Subcutaneous abdominal adipose tissue (tissue), 5 donors: ENCODE results near the gene ERAS.
"Not testable (repeated sequence)": the region's sequence is repeated elsewhere in the genome, so short reads cannot be mapped to it uniquely, and the experiment has no call there.

ENCODE experiments used
- H3K27ac ChIP-seq: one replicate; pipeline ENCODE4 v1.7.0; 2013; ENCODE audit warnings: low read depth, mild to moderate bottlenecking, inconsistent platforms, low read length, moderate library complexity
- H3K27me3 ChIP-seq, 5 donors: one replicate each; pipeline ENCODE4 v1.7.0; 2013; ENCODE audit warnings: low read length in 5 of 5, inconsistent platforms in 1 of 5; ENCODE audit not compliant: control insufficient read depth in 5 of 5, insufficient read depth in 4 of 5
- H3K36me3 ChIP-seq, 5 donors: one replicate each; pipeline ENCODE4 v1.7.0; 2013; ENCODE audit warnings: low read length in 5 of 5; ENCODE audit not compliant: control insufficient read depth in 5 of 5, insufficient read depth in 5 of 5
- H3K4me1 ChIP-seq, 5 donors: one replicate each; pipeline ENCODE4 v1.7.0; 2013; ENCODE audit warnings: low read length in 5 of 5, mild to moderate bottlenecking in 3 of 5, moderate library complexity in 1 of 5; ENCODE audit not compliant: control insufficient read depth in 5 of 5, insufficient read depth in 5 of 5
- H3K4me3 ChIP-seq, 5 donors: one replicate each; pipeline ENCODE4 v1.7.0; 2013; ENCODE audit warnings: low read length in 5 of 5, low read depth in 1 of 5
- H3K9ac ChIP-seq, 5 donors: one replicate each; pipeline ENCODE4 v1.7.0; 2013; ENCODE audit warnings: low read length in 5 of 5, mild to moderate bottlenecking in 4 of 5, moderate library complexity in 3 of 5
- H3K9me3 ChIP-seq, 5 donors: one replicate each; pipeline ENCODE4 v1.7.0; 2013; ENCODE audit warnings: low read length in 5 of 5; ENCODE audit not compliant: control insufficient read depth in 5 of 5
- donor health status: healthy.
- donor health status: healthy.
- donor health status: healthy.
- donor health status: healthy.
- donor health status: healthy.

The ERAS gene

GRCh38 chrX:48831136-48831908 is 5.0 kb downstream of the ERAS start:
- Histone ChIP-seq H3K4me1 (peaks cover 0 to 12% (median 0%) of the 10 kb centered on the region in 5 donors), H3K4me3 (no peak overlapping the region), H3K27ac (no peak overlapping the region), H3K27me3 (peaks cover 13 to 51% (median 42%) of the 10 kb centered on the region in 5 donors), H3K36me3 (no peaks in the 10 kb centered on the region), H3K9me3 (peaks cover 0 to 4% (median 0%) of the 10 kb centered on the region in 5 donors), H3K9ac (no peak overlapping the region)

GRCh38 chrX:48831909-48832291 is 5.6 kb downstream of the ERAS start:
- H3K27ac ChIP-seq = no peak overlapping the region
- no peaks in the 10 kb centered on the region for H3K36me3 ChIP-seq
- no peak overlapping the region for H3K9ac ChIP-seq
- peaks cover 0 to 4% (median 0%) of the 10 kb centered on the region in 5 donors for H3K9me3 ChIP-seq
- no peak overlapping the region for H3K4me3 ChIP-seq
- H3K4me1 ChIP-seq = peaks cover 0 to 12% (median 0%) of the 10 kb centered on the region in 5 donors
- peaks cover 13 to 54% (median 42%) of the 10 kb centered on the region in 5 donors for H3K27me3 ChIP-seq

- H3K36me3 ChIP-seq = no peaks in the 10 kb centered on the region
- H3K27me3 ChIP-seq = peaks cover 13 to 53% (median 42%) of the 10 kb centered on the region in 5 donors
- H3K9me3 ChIP-seq = peaks cover 0 to 2% (median 0%) of the 10 kb centered on the region in 5 donors
- peaks cover 0 to 12% (median 0%) of the 10 kb centered on the region in 5 donors for H3K4me1 ChIP-seq
- H3K27ac ChIP-seq = no peak overlapping the region
- H3K4me3 ChIP-seq = no peak overlapping the region
- H3K9ac ChIP-seq = no peak overlapping the region
These were observed 7.3 kb downstream of the ERAS start for GRCh38 chrX:48833542-48834138.

GRCh38 chrX:48834383-48834709 is 8.0 kb downstream of the ERAS start:
- Histone ChIP-seq H3K27me3 (peaks cover 13 to 46% (median 35%) of the 10 kb centered on the region in 5 donors), H3K36me3 (no peaks in the 10 kb centered on the region), H3K9ac (no peak overlapping the region), H3K27ac (no peak overlapping the region), H3K9me3 (peaks cover 0 to 2% (median 0%) of the 10 kb centered on the region in 5 donors), H3K4me3 (no peak overlapping the region), H3K4me1 (peaks cover 0 to 12% (median 0%) of the 10 kb centered on the region in 5 donors)

DNA sequence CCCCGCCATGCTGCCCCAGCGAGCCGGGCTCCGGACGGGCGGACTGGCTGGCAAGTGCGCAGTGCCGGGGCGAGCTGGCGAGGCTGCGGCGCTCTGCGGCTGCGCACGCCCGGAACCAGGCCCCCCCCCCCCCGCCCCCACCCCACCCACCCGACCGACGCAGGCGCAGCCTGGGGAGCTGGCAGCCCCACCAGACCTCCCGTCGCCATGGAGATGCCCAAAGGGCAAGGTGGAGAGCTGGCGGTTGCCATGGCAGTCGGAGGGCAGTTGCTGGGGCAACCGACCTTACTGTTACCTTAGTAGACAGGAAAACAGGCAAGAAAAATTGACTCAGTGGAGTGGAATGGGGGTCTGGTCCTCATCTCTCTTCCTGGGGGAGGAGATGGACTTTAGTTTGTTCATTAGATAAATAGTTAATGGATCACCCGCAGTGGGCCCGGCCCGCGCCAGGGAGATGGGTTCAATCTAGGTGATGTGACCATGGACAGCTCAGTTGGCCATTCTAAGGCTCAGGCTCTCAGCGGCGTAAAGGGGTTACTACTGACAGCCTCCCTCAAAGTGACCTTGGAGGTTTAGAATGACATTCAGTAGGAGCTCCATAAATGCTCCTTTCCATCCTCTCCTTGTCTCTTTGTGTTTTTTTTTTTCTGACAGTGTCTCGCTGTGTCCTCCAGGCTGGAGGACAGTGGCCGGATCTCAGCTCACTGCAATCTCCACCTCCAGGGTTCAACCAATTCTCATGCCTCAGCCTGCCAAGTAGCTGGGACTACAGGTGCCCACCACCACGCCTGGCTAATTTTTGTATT is 9.4 kb downstream of the ERAS start, which contains the start of gene PCSK1N:
Gene PCSK1N, minus strand, starts transcription at position 87 of the 806 bp plus-strand sequence. Its CDS starts 78 bp downstream, at position 9.
- Histone ChIP-seq H3K27ac (no peak within 1 kb of the TSS), H3K27me3 (peaks cover 9 to 33% (median 25%) of the 10 kb centered on the region in 5 donors), H3K4me3 (no peak within 1 kb of the TSS), H3K4me1 (peaks cover 0 to 12% (median 0%) of the 10 kb centered on the region in 5 donors), H3K9me3 (peaks cover 0 to 2% (median 0%) of the 10 kb centered on the region in 5 donors), H3K9ac (no peak within 1 kb of the TSS), H3K36me3 (no peaks in the 10 kb centered on the region)

GRCh38 chrX:48839686-48840085 is 13.4 kb downstream of the ERAS start:
- no peak overlapping the region for H3K4me3 ChIP-seq
- H3K9me3 ChIP-seq = peaks cover 0 to 2% (median 0%) of the 10 kb centered on the region in 5 donors
- H3K4me1 ChIP-seq = peaks cover 0 to 4% (median 0%) of the 10 kb centered on the region in 5 donors
- H3K27ac ChIP-seq = no peak overlapping the region
- H3K27me3 ChIP-seq = peaks cover 0 to 15% (median 6%) of the 10 kb centered on the region in 5 donors
- no peaks in the 10 kb centered on the region for H3K36me3 ChIP-seq
- H3K9ac ChIP-seq = no peak overlapping the region

- no peaks in the 10 kb centered on the region for H3K36me3 ChIP-seq
- H3K9ac ChIP-seq = no peak overlapping the region
- H3K4me3 ChIP-seq = no peak overlapping the region
- peaks cover 0 to 5% (median 0%) of the 10 kb centered on the region in 5 donors for H3K9me3 ChIP-seq
- no peak overlapping the region for H3K27ac ChIP-seq
- no peaks in the 10 kb centered on the region for H3K4me1 ChIP-seq
- H3K27me3 ChIP-seq = peaks cover 0 to 5% (median 3%) of the 10 kb centered on the region in 5 donors
These were observed 22.5 kb downstream of the ERAS start for GRCh38 chrX:48848847-48849246.

GRCh38 chrX:48852857-48853256 is 26.5 kb downstream of the ERAS start:
- no peaks in the 10 kb centered on the region for H3K36me3 ChIP-seq
- no peaks in the 10 kb centered on the region for H3K4me1 ChIP-seq
- peaks cover 0 to 3% (median 0%) of the 10 kb centered on the region in 5 donors for H3K27me3 ChIP-seq
- no peak overlapping the region for H3K27ac ChIP-seq
- H3K9me3 ChIP-seq = peaks cover 0 to 5% (median 0%) of the 10 kb centered on the region in 5 donors
- no peak overlapping the region for H3K9ac ChIP-seq
- no peak overlapping the region for H3K4me3 ChIP-seq

DNA sequence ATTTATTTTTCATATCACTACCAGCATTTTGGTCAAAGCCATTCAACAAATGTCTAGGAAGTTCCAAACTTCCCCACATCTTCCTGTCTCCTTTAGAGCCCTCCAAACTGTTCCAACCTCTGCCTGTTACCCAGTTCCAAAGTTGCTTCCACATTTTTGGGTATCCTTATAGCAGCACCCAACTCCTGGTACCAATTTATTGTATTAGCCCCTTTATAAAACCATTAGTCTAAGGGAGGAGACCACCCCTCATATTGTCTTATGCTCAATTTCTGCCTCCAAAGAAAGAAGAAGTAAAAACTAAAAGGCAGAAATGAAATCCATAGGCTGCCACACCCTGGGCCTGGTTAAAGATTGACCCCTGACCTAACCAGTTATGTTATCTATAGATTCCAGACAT is 27.2 kb downstream of the ERAS start:
- H3K4me1 ChIP-seq, H3K36me3 ChIP-seq, H3K27me3 ChIP-seq, H3K9me3 ChIP-seq, H3K9ac ChIP-seq, H3K27ac ChIP-seq, H3K4me3 ChIP-seq: not testable (repeated sequence)
